ENCODE data around the gene ZFP36L1. TPM values are rescaled to one million over a fixed set of nuclear protein-coding genes. Genes with fewer than 3 reads are reported as not detected.
A peak's percentile ranks its signal among the peaks of the same experiment; 100 is the strongest.

Gene ZFP36L1
- total and polyA plus RNA-seq, 9 of the 15 experiments (the other 6 are each of a cell fraction or from before 2014, with no cell fraction given), result 1.3 to 26.6 (median 3.7) TPM

DNA sequence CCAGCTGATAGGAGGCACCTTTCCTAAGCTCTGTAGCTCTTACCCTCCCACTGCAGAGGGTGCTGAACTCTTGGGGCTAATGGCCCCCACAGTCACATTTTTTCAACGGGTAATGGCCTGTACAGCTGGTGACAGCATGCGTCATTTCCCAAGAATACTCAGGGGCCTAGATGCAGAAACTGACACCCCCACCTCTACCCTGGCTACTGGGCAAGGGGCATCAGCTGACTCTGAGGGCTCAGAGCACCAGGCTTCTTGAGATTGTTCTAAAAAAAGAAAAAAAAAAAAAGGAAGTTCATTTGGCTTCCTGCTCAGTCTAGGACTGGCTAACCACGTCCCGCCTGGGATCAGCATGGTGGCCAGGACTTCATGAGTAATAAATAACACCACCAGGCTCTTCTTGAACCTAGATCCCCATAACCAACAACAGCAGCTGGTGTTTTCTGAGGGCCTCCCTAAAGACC, 35.2 kb downstream of the ZFP36L1 start:
- peak overlapping the region; percentile 74 for H3K4me2 ChIP-seq (ENCODE audit: insufficient read depth, low read length)
- POLR2A ChIA-PET, result interaction anchor here (0.6 to 1.5 kb wide), 4 partner anchors 8 to 21 kb away, joined by 3 to 7 read pairs (median 4); no protein-coding TSS in a partner anchor
- intact Hi-C loops (cut with micrococcal nuclease), result loop anchor here (5.0 kb wide), 1 partner anchor 40 kb away; no protein-coding TSS in a partner anchor
- TF ChIP-seq ZNF146 (CRISPR knock-in tag; IDR thresholded peaks at IDR 0.05; ENCODE audit: unreplicated experiment) (no peak), ZNF384 (IDR thresholded peaks at IDR 0.05; ENCODE audit: low read depth, low read length) (peak; percentile 71)
- TF ChIP-seq, protein P1, sequence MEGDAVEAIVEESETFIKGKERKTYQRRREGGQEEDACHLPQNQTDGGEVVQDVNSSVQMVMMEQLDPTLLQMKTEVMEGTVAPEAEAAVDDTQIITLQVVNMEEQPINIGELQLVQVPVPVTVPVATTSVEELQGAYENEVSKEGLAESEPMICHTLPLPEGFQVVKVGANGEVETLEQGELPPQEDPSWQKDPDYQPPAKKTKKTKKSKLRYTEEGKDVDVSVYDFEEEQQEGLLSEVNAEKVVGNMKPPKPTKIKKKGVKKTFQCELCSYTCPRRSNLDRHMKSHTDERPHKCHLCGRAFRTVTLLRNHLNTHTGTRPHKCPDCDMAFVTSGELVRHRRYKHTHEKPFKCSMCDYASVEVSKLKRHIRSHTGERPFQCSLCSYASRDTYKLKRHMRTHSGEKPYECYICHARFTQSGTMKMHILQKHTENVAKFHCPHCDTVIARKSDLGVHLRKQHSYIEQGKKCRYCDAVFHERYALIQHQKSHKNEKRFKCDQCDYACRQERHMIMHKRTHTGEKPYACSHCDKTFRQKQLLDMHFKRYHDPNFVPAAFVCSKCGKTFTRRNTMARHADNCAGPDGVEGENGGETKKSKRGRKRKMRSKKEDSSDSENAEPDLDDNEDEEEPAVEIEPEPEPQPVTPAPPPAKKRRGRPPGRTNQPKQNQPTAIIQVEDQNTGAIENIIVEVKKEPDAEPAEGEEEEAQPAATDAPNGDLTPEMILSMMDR (IDR thresholded peaks at IDR 0.05 in 2 of 3, conservative IDR thresholded peaks at IDR 0.05 in 1 of 3; ENCODE audit: insufficient read depth in 2 of 3, low read depth in 1 of 3, low read length in 3 of 3), result peak in 2 of 3 experiments; percentile 4 to 11; a peak in 1 of 6 replicates
- TF ChIP-seq, protein P2, sequence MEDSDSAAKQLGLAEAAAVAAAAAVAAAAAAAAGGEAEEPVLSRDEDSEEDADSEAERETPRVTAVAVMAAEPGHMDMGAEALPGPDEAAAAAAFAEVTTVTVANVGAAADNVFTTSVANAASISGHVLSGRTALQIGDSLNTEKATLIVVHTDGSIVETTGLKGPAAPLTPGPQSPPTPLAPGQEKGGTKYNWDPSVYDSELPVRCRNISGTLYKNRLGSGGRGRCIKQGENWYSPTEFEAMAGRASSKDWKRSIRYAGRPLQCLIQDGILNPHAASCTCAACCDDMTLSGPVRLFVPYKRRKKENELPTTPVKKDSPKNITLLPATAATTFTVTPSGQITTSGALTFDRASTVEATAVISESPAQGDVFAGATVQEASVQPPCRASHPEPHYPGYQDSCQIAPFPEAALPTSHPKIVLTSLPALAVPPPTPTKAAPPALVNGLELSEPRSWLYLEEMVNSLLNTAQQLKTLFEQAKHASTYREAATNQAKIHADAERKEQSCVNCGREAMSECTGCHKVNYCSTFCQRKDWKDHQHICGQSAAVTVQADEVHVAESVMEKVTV (CRISPR knock-in tag; IDR thresholded peaks at IDR 0.05), result 0 out of 2 replicates have a peak, but pooled peaks have one; percentile 15
- TF ChIP-seq, protein P3, sequence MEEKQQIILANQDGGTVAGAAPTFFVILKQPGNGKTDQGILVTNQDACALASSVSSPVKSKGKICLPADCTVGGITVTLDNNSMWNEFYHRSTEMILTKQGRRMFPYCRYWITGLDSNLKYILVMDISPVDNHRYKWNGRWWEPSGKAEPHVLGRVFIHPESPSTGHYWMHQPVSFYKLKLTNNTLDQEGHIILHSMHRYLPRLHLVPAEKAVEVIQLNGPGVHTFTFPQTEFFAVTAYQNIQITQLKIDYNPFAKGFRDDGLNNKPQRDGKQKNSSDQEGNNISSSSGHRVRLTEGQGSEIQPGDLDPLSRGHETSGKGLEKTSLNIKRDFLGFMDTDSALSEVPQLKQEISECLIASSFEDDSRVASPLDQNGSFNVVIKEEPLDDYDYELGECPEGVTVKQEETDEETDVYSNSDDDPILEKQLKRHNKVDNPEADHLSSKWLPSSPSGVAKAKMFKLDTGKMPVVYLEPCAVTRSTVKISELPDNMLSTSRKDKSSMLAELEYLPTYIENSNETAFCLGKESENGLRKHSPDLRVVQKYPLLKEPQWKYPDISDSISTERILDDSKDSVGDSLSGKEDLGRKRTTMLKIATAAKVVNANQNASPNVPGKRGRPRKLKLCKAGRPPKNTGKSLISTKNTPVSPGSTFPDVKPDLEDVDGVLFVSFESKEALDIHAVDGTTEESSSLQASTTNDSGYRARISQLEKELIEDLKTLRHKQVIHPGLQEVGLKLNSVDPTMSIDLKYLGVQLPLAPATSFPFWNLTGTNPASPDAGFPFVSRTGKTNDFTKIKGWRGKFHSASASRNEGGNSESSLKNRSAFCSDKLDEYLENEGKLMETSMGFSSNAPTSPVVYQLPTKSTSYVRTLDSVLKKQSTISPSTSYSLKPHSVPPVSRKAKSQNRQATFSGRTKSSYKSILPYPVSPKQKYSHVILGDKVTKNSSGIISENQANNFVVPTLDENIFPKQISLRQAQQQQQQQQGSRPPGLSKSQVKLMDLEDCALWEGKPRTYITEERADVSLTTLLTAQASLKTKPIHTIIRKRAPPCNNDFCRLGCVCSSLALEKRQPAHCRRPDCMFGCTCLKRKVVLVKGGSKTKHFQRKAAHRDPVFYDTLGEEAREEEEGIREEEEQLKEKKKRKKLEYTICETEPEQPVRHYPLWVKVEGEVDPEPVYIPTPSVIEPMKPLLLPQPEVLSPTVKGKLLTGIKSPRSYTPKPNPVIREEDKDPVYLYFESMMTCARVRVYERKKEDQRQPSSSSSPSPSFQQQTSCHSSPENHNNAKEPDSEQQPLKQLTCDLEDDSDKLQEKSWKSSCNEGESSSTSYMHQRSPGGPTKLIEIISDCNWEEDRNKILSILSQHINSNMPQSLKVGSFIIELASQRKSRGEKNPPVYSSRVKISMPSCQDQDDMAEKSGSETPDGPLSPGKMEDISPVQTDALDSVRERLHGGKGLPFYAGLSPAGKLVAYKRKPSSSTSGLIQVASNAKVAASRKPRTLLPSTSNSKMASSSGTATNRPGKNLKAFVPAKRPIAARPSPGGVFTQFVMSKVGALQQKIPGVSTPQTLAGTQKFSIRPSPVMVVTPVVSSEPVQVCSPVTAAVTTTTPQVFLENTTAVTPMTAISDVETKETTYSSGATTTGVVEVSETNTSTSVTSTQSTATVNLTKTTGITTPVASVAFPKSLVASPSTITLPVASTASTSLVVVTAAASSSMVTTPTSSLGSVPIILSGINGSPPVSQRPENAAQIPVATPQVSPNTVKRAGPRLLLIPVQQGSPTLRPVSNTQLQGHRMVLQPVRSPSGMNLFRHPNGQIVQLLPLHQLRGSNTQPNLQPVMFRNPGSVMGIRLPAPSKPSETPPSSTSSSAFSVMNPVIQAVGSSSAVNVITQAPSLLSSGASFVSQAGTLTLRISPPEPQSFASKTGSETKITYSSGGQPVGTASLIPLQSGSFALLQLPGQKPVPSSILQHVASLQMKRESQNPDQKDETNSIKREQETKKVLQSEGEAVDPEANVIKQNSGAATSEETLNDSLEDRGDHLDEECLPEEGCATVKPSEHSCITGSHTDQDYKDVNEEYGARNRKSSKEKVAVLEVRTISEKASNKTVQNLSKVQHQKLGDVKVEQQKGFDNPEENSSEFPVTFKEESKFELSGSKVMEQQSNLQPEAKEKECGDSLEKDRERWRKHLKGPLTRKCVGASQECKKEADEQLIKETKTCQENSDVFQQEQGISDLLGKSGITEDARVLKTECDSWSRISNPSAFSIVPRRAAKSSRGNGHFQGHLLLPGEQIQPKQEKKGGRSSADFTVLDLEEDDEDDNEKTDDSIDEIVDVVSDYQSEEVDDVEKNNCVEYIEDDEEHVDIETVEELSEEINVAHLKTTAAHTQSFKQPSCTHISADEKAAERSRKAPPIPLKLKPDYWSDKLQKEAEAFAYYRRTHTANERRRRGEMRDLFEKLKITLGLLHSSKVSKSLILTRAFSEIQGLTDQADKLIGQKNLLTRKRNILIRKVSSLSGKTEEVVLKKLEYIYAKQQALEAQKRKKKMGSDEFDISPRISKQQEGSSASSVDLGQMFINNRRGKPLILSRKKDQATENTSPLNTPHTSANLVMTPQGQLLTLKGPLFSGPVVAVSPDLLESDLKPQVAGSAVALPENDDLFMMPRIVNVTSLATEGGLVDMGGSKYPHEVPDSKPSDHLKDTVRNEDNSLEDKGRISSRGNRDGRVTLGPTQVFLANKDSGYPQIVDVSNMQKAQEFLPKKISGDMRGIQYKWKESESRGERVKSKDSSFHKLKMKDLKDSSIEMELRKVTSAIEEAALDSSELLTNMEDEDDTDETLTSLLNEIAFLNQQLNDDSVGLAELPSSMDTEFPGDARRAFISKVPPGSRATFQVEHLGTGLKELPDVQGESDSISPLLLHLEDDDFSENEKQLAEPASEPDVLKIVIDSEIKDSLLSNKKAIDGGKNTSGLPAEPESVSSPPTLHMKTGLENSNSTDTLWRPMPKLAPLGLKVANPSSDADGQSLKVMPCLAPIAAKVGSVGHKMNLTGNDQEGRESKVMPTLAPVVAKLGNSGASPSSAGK (IDR thresholded peaks at IDR 0.05), result peak; percentile 35; the same call in 1 of the 2 replicates

More for the DNA sequence above, 35.2 kb downstream of the ZFP36L1 start:
- peaks cover 31 to 66% of the 10 kb centered on the region in 2 experiments for H3K4me1 ChIP-seq (replicated peaks in 1 of 2; ENCODE audit: control insufficient read depth in 2 of 2, insufficient read depth in 2 of 2, low read length in 2 of 2)
- no peaks in the 10 kb centered on the region for H3K36me3 ChIP-seq (ENCODE audit: control insufficient read depth, insufficient read depth, low read length)
- H3K9me3 ChIP-seq (replicated peaks; ENCODE audit: control insufficient read depth, insufficient read depth, low read depth, low read length), result no peaks in the 10 kb centered on the region
- H3K27ac ChIP-seq (ENCODE audit: extremely low read depth, low read depth, low read length), result peak overlapping the region; percentile 78
- no peak overlapping the region for H3K4me3 ChIP-seq
- H4K20me1 ChIP-seq (replicated peaks; ENCODE audit: control insufficient read depth, insufficient read depth, low read length), result no peaks in the 10 kb centered on the region
- H2AFZ ChIP-seq (ENCODE audit: low read depth, low read length), result peak overlapping the region; percentile 91
- WGBS (ENCODE audit: insufficient coverage, low coverage, missing lambda C conversion rate), result 7% methylated on average over 4 of the region's 4 CpGs
- ATAC-seq (peak; percentile 69), DNase-seq (ENCODE audit: extremely low read depth in 1 of 4, low spot score in 3 of 4) (peak; percentile 34 to 69 (median 37)), FAIRE-seq (peak; percentile 73)
- BruUV-seq (replicated peaks), result no TSS peak
- in situ Hi-C loops (cut with MboI), result loop anchor here (5.0 kb wide), 1 partner anchor 35 kb away; no protein-coding TSS in a partner anchor
- H3K79me2 ChIP-seq (ENCODE audit: control insufficient read depth, insufficient read depth, low read length), result no peaks in the 10 kb centered on the region
- CTCF ChIA-PET (ENCODE audit: low intra/inter-chr PET ratio), result no interaction called here
- H3K9ac ChIP-seq (ENCODE audit: insufficient read depth in 1 of 2, low read depth in 2 of 2, low read length in 2 of 2), result peak overlapping the region; percentile 37 to 59; a peak in 2 of 4 replicates
- no peaks in the 10 kb centered on the region for H3K9me1 ChIP-seq (ENCODE audit: control insufficient read depth, insufficient read depth, low read length)
- no peaks in the 10 kb centered on the region for H3K27me3 ChIP-seq (ENCODE audit: control insufficient read depth in 2 of 2, insufficient read depth in 2 of 2, low read length in 2 of 2)
